ENCODE measurements around the gene GMEB1.
A peak's percentile ranks its signal among the peaks of the same experiment; 100 is the strongest.

Gene GMEB1

DNA sequence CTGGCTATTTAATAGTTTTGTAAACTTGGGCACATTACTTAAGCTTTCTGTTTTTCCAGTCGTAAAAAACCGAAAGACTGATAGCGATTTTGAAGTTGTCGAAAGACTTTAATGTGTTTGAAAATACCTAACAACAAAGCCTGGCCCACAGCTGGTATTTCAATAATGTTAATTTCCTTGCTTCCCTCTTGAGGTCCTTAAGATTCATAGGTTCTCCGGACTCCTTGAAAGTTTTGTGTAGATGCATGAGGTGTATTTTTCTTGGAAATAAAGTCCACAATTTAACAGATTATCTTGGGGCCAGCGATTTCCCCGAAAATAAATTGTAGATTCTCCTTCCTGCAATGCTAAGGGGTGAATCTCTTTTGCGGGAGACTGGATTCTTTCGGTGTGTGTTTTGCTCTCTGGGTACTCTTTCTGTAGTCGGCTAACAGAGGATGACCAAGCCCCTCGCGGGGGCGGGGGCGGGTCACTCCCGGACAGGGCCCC is 67.4 kb downstream of the GMEB1 start:
- no peak for ATAC-seq
- TF ChIP-seq ZFP30 (CRISPR knock-in tag; IDR thresholded peaks at IDR 0.05) (no peak), ARNTL (CRISPR knock-in tag; IDR thresholded peaks at IDR 0.05; ENCODE audit: borderline replicate concordance, low read depth) (no peak), BACH2 (CRISPR knock-in tag; IDR thresholded peaks at IDR 0.05; ENCODE audit: borderline replicate concordance) (no peak), ZNF565 (CRISPR knock-in tag; conservative IDR thresholded peaks at IDR 0.05; ENCODE audit: low read depth) (no peak), ZC3H10 (CRISPR knock-in tag; IDR thresholded peaks at IDR 0.05) (no peak)

GRCh38 chr1:28736450-28737306 is 68.1 kb downstream of the GMEB1 start, which contains the start of gene YTHDF2:
TSS of gene YTHDF2 (plus strand) at chr1:28736940. CDS start at chr1:28737121, 181 bp downstream.
- peak; percentile 85 for TF ChIP-seq ZFP3 (CRISPR knock-in tag; IDR thresholded peaks at IDR 0.05)
- TF ChIP-seq TCF4 (CRISPR knock-in tag; IDR thresholded peaks at IDR 0.05; ENCODE audit: borderline replicate concordance): peak; percentile 16; the same call in 1 of the 2 replicates
- TF ChIP-seq ZNF8 (CRISPR knock-in tag; IDR thresholded peaks at IDR 0.05): peak; percentile 6; the same call in 1 of the 2 replicates
- TF ChIP-seq, protein P1, sequence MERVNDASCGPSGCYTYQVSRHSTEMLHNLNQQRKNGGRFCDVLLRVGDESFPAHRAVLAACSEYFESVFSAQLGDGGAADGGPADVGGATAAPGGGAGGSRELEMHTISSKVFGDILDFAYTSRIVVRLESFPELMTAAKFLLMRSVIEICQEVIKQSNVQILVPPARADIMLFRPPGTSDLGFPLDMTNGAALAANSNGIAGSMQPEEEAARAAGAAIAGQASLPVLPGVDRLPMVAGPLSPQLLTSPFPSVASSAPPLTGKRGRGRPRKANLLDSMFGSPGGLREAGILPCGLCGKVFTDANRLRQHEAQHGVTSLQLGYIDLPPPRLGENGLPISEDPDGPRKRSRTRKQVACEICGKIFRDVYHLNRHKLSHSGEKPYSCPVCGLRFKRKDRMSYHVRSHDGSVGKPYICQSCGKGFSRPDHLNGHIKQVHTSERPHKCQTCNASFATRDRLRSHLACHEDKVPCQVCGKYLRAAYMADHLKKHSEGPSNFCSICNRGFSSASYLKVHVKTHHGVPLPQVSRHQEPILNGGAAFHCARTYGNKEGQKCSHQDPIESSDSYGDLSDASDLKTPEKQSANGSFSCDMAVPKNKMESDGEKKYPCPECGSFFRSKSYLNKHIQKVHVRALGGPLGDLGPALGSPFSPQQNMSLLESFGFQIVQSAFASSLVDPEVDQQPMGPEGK (CRISPR knock-in tag; IDR thresholded peaks at IDR 0.05; ENCODE audit: borderline replicate concordance): peak; percentile 48; the same call in 1 of the 2 replicates
- no peak for TF ChIP-seq ZFP30 (CRISPR knock-in tag; IDR thresholded peaks at IDR 0.05)
- peak; percentile 74; the same call in 1 of the 2 replicates for TF ChIP-seq TSHZ2 (CRISPR knock-in tag; IDR thresholded peaks at IDR 0.05)
- ATAC-seq: peak; percentile 96

DNA sequence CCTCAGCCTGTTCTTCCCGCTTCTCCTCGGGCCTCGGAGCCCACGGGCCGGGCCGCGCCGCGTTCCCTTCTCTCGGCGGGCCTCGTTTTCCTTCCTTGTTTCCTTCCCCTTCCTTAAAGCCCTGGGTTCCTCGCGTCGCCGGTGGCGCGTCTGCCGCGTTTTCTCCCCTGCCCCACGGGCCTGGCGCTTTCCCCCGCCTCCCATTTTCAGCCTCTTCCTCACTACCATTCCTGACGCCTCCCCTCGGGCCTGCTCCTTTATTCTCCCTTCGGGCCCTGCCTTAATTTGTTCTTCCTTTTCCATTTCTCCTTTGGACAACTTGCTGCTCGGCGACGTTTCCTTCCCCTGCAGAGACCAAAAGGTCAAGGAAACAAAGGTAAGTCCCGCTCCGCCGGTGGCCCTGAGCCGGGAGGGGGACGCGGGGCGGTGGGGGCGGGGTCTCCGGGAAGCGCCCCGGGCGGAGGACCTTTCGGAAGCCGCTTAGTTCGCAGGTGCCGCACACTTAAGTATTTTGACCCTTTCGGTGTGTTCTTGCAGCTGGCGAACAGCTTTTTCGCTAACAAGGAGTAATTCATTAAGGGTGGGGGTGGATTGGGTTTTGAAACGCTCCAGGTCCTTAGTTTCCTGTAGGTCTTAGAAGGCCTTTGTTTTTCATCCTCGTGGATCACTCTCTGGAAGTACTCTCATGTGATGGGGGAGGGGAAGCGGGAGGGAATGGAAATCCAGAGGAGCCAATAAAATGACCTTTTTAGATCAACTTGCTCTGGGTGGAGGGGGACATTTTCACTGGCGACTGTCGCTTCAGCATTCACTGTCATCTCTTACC is 68.9 kb downstream of the GMEB1 start:
- ATAC-seq: peak; percentile 43
- TF ChIP-seq BACH2 (CRISPR knock-in tag; IDR thresholded peaks at IDR 0.05; ENCODE audit: borderline replicate concordance) (no peak), ZFP30 (CRISPR knock-in tag; IDR thresholded peaks at IDR 0.05) (no peak), ISL1 (CRISPR knock-in tag; IDR thresholded peaks at IDR 0.05) (no peak)
- TF ChIP-seq, protein P2, sequence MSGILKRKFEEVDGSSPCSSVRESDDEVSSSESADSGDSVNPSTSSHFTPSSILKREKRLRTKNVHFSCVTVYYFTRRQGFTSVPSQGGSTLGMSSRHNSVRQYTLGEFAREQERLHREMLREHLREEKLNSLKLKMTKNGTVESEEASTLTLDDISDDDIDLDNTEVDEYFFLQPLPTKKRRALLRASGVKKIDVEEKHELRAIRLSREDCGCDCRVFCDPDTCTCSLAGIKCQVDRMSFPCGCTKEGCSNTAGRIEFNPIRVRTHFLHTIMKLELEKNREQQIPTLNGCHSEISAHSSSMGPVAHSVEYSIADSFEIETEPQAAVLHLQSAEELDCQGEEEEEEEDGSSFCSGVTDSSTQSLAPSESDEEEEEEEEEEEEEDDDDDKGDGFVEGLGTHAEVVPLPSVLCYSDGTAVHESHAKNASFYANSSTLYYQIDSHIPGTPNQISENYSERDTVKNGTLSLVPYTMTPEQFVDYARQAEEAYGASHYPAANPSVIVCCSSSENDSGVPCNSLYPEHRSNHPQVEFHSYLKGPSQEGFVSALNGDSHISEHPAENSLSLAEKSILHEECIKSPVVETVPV (CRISPR knock-in tag; IDR thresholded peaks at IDR 0.05): no peak

GRCh38 chr1:28740118-28740517 is 71.5 kb downstream of the GMEB1 start:
- ATAC-seq: no peak
- TF ChIP-seq ZFP3 (CRISPR knock-in tag; IDR thresholded peaks at IDR 0.05) (no peak), CSDC2 (CRISPR knock-in tag; IDR thresholded peaks at IDR 0.05) (no peak), TCF4 (CRISPR knock-in tag; IDR thresholded peaks at IDR 0.05; ENCODE audit: borderline replicate concordance) (no peak), ZFP30 (CRISPR knock-in tag; IDR thresholded peaks at IDR 0.05) (no peak), RARB (CRISPR knock-in tag; IDR thresholded peaks at IDR 0.05) (no peak), ZC3H10 (CRISPR knock-in tag; IDR thresholded peaks at IDR 0.05) (no peak), ZNF565 (CRISPR knock-in tag; conservative IDR thresholded peaks at IDR 0.05; ENCODE audit: low read depth) (no peak), TOX (CRISPR knock-in tag; IDR thresholded peaks at IDR 0.05; ENCODE audit: borderline replicate concordance) (no peak), ZNF70 (CRISPR knock-in tag; IDR thresholded peaks at IDR 0.05) (no peak), OSR1 (CRISPR knock-in tag; IDR thresholded peaks at IDR 0.05) (no peak), ISL1 (CRISPR knock-in tag; IDR thresholded peaks at IDR 0.05) (no peak), ARNTL (CRISPR knock-in tag; IDR thresholded peaks at IDR 0.05; ENCODE audit: borderline replicate concordance, low read depth) (no peak)
- TF ChIP-seq, protein P2 (CRISPR knock-in tag; IDR thresholded peaks at IDR 0.05): no peak
- TF ChIP-seq, protein P1 (CRISPR knock-in tag; IDR thresholded peaks at IDR 0.05; ENCODE audit: borderline replicate concordance): no peak
